AG10803 (cell line): Measurements from ENCODE around the gene CASP3.

ENCODE experiments used
- DNase-seq: peaks from one replicate; pipeline ENCODE4 v3.0.0; 2010; ENCODE audit warnings: low read depth
- H3K4me3 ChIP-seq: 2 replicates; pipeline ENCODE4 v1.5.1; 2011; ENCODE audit warnings: mild to moderate bottlenecking, low read length, control low read depth
- TF ChIP-seq, protein P1 (sequence below): conservative IDR thresholded peaks from 2 replicates; pipeline ENCODE4 v1.5.1; 2011; ENCODE audit warnings: mild to moderate bottlenecking, low read length, control low read depth, inconsistent platforms

CASP3 gene

DNA sequence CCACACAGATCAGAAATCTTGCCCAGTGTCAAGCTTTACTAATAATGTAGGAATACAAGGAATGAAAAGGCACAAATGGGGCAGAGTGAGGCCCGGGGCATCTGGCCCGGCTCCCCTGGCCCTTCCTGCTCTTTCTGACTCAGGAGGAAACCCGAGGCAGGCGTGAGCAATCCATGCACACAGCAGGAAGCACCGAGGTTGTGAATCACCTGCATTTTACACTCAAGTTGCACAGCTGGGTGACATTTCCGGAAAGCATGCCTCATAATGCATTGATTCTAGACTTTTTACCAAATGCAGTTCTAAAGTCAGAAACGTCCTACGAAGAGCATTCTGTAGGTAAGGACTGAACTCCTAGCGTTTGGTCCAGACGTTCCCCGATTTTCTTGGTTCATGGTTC is 39.2 kb upstream of the CASP3 start:
- DNase-seq, result peak; percentile 89
- no peak overlapping the region for H3K4me3 ChIP-seq
- TF ChIP-seq, protein P1, sequence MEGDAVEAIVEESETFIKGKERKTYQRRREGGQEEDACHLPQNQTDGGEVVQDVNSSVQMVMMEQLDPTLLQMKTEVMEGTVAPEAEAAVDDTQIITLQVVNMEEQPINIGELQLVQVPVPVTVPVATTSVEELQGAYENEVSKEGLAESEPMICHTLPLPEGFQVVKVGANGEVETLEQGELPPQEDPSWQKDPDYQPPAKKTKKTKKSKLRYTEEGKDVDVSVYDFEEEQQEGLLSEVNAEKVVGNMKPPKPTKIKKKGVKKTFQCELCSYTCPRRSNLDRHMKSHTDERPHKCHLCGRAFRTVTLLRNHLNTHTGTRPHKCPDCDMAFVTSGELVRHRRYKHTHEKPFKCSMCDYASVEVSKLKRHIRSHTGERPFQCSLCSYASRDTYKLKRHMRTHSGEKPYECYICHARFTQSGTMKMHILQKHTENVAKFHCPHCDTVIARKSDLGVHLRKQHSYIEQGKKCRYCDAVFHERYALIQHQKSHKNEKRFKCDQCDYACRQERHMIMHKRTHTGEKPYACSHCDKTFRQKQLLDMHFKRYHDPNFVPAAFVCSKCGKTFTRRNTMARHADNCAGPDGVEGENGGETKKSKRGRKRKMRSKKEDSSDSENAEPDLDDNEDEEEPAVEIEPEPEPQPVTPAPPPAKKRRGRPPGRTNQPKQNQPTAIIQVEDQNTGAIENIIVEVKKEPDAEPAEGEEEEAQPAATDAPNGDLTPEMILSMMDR, result no peak

GRCh38 chr4:184688005-184688404 is 38.8 kb upstream of the CASP3 start:
- TF ChIP-seq, protein P1, result no peak
- DNase-seq, result no peak
- no peak overlapping the region for H3K4me3 ChIP-seq

- TF ChIP-seq, protein P1, result no peak
- peak; percentile 29 for DNase-seq
- H3K4me3 ChIP-seq, result no peak overlapping the region
Measured at GRCh38 chr4:184684491-184685189, 35.4 kb upstream of the CASP3 start.

DNA sequence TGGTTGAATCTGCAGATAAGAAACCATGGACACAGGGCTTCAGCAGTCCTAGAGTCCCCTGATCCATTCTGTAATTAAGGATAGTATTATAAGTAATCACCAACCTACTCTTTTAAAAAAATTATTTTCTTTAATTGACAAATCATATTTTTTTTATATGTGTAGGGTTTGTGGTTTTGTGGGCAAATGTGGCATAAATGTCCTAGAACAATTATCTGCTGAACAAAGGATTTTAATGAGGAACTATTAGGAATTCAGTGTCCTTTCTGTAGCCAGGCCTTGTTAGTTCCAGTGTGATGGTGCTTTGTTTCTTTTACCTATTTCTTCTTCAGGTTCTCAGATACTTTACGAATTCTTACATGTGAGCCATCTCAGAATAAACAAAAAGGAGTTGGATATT is 32.7 kb upstream of the CASP3 start:
- no peak overlapping the region for H3K4me3 ChIP-seq
- TF ChIP-seq, protein P1, result no peak
- no peak for DNase-seq

DNA sequence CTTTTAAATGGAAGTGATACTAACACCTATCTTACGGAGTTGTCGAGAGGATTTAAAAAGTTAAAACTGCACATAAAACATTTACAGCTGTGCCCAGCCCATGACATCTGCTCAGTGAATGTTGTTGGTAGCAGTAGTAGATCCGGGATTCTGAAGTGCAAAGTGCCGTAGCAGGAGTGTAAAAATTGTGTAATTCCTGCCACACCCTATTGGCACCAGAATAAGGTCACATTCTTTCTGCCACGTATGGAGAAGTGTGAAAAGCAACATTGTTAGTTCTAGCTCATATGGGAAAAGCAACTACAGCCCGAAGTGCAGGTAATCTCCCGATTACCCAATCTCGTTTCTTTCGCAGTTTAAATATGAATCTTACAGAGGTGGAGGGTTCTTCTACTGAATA is 31.5 kb upstream of the CASP3 start:
- H3K4me3 ChIP-seq, result no peak overlapping the region
- no peak for DNase-seq
- TF ChIP-seq, protein P1, result no peak

- DNase-seq, result no peak
- no peak overlapping the region for H3K4me3 ChIP-seq
- TF ChIP-seq, protein P1, result no peak
Measured at GRCh38 chr4:184675821-184676492, 26.7 kb upstream of the CASP3 start.

GRCh38 chr4:184675018-184675417 is 25.8 kb upstream of the CASP3 start:
- no peak for DNase-seq
- TF ChIP-seq, protein P1, result no peak
- H3K4me3 ChIP-seq, result no peak overlapping the region
